ENCODE data around the gene NTM.
"Not testable (repeated sequence)": the region's sequence is repeated elsewhere in the genome, so short reads cannot be mapped to it uniquely, and the experiment has no call there.

Gene NTM

DNA sequence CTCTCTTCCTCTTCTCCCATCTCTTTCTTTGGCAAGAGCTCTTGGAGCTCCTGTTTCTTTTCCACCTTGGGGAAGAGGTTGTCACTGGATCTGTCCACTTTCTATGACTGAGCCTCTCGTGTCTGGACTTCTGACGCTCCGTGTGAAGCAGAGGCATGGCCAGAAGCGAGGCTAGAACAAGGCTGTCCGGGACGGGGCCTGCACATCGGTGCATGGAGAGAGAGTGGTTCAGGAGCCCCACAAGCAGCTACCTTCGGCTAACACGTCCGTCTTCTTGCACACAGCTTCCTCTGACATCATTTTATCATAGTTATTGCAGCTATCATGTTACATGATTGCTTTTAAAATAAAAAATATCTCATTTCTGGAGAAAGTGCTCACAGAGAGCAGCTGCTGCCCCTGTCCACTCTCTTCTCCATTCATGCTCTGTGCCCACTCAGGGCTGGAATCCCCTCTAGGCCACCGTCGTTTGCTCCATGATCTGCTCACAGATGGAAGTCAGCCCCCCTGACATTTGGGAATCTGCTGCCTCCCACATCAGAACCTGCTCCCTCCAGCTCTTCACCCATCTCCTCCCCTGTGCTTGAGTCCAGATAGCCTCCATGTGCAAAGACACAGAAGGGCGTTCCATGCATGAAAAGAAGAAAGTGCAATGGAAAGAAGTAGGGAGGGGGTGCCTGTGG is 308.4 kb downstream of the NTM start:
- in situ Hi-C loops (cut with MboI; ENCODE audit: low sequenced_read_pairs): no loop called here

- in situ Hi-C loops (cut with MboI; ENCODE audit: low sequenced_read_pairs): not testable (repeated sequence)
Observed at GRCh38 chr11:131680448-131680847, 310.0 kb downstream of the NTM start.

GRCh38 chr11:131681920-131682319 is 311.5 kb downstream of the NTM start:
- in situ Hi-C loops (cut with MboI; ENCODE audit: low sequenced_read_pairs): no loop called here

GRCh38 chr11:131682373-131683015 is 312.1 kb downstream of the NTM start:
- in situ Hi-C loops (cut with MboI; ENCODE audit: low sequenced_read_pairs): no loop called here

DNA sequence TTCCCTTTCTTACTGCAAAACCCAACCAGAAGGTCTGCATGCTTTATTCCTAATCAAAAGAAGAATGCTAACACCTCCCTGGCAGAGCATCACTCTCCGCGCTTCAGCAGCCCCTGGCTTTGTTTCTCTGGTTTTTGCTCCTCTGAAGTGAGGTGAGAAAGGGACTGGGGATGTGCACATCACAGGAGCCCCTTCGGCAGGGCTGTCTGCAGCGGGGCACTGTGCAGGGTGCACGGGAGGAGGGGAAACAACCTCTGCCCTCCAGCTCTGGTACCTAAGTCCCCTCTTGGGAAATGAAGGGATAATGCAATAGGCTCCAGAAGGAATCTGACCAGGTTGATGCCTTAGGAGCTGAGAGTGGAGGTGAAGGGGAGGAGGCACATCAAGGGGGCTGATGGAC is 312.7 kb downstream of the NTM start:
- in situ Hi-C loops (cut with MboI; ENCODE audit: low sequenced_read_pairs): no loop called here

DNA sequence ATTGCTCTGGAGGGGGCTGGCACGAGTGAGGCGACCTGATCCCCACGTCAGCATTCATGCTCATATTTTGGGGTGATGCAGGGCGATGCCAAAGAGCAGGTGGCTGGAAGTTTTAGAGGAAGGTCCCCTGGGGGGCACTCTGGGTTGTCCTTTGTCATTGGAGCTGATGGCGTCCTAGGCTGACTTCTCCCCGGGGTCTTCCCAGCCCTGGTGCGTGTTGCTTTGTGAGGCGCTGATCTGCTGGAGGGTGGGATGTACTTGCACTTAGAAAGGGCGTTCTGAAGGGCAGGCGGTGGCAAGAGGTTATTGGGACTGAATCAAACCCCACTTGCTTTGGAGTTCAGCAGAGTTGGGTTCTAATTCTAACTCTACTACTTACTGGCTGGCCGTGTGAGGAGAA is 313.3 kb downstream of the NTM start:
- in situ Hi-C loops (cut with MboI; ENCODE audit: low sequenced_read_pairs): no loop called here

- in situ Hi-C loops (cut with MboI; ENCODE audit: low sequenced_read_pairs): no loop called here
Observed at GRCh38 chr11:131684111-131685060, 314.0 kb downstream of the NTM start.

DNA sequence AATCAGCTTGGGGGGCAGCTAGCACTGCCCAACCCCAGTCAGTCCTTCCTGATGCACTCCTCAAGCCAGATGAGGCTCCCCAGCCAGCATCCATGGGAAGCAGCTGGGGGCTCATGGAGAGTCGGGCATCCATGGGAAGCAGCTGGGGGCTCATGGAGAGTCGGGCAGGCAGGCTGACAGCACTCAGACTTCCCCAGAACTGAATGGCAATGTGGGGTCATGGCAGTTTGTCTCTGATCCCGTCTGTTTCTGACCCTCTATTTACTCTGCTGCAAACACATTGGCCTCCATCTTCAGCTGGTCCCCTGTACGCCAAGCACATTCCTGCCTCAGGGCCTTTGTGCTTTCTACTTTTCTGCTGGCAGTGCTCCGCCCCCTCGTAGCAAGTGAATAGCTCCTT is 314.8 kb downstream of the NTM start:
- in situ Hi-C loops (cut with MboI; ENCODE audit: low sequenced_read_pairs): no loop called here

- in situ Hi-C loops (cut with MboI; ENCODE audit: low sequenced_read_pairs): no loop called here
Observed at GRCh38 chr11:131685906-131686305, 315.5 kb downstream of the NTM start.

- in situ Hi-C loops (cut with MboI; ENCODE audit: low sequenced_read_pairs): no loop called here
Observed at GRCh38 chr11:131686836-131687235, 316.4 kb downstream of the NTM start.

DNA sequence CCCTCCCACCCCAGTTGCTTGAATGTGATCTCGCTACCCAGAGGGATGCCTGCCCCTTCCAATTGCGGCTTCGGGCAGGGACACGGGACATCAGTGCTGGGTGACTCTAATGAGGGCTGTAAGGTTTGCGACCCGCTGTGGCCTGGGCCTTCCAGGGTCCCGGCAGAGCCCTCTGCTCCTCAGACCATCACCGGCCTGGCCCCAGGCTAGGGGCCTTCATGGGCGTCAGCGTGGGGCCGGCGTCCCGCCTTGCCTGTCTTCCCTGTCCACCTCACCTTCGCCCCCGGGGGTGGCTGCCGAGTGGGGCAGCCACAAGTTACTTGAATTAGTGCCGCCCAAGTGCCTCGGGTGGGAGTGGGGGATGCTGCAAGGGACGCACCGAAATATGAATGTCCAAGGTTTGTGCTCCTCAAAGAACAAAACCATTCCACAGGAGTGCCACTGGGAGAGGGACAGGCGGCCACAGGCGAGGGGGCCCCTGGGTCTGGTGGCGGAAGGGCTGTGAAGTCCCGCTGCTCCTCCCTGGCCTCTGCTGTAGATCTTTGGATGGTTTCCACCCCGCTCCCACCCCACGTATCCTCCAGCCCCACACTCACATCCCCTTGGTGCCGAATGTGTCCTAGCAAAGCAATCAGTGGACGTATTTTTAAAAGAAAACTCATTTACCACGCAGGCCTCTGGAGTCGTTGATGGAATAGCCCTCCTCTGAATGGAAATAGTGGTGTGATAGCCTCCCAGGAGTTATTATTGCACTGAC is 317.1 kb downstream of the NTM start:
- in situ Hi-C loops (cut with MboI; ENCODE audit: low sequenced_read_pairs): no loop called here

GRCh38 chr11:131688048-131688693 is 317.8 kb downstream of the NTM start:
- in situ Hi-C loops (cut with MboI; ENCODE audit: low sequenced_read_pairs): no loop called here

GRCh38 chr11:131689049-131689925 is 318.9 kb downstream of the NTM start:
- in situ Hi-C loops (cut with MboI; ENCODE audit: low sequenced_read_pairs): no loop called here

GRCh38 chr11:131690362-131690761 is 319.9 kb downstream of the NTM start:
- in situ Hi-C loops (cut with MboI; ENCODE audit: low sequenced_read_pairs): no loop called here

GRCh38 chr11:131690776-131691175 is 320.4 kb downstream of the NTM start:
- in situ Hi-C loops (cut with MboI; ENCODE audit: low sequenced_read_pairs): no loop called here

DNA sequence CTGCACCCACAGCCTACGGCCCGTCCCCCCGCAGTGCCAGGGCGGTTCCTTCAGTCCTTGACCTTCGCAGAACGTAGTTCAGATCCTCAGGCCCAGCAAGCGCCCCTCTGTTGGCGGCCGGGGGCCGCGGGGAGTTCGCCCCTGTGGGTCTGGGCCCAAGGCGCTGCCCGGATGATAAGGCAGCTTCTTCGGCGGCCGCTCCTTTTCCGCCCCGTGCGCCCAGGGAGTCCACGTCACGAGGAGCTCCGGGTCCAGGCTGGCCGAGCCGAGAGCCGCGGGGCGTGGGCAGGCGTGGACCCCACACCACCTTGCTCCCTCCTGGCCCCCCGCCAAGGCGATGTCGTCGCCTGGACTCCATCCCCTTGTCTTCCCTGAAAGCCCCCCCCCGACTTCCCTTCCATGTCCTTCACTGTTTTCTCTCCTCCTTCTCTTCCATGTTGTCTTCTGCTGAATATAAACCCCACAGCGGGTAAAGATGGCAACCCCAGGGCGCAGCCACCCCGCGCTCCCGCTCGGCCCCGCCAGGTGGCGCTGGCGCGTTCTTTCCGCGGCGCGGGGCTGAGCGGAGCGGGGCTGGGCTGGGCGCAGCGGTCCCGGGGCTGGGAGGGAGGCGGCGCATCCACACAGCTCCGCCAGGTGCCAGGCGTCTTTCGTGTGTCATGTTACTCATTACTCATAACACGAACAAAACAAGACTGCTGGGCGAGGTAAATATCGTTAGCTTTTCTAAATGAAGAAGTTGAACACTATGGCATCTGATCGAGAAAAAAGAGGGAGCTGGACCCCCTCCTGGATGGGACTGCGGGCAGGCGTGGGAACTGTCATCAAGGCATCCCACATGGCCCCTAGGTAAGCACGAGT is 321.0 kb downstream of the NTM start:
- in situ Hi-C loops (cut with MboI; ENCODE audit: low sequenced_read_pairs): no loop called here

GRCh38 chr11:131692151-131692550 is 321.7 kb downstream of the NTM start:
- in situ Hi-C loops (cut with MboI; ENCODE audit: low sequenced_read_pairs): no loop called here

DNA sequence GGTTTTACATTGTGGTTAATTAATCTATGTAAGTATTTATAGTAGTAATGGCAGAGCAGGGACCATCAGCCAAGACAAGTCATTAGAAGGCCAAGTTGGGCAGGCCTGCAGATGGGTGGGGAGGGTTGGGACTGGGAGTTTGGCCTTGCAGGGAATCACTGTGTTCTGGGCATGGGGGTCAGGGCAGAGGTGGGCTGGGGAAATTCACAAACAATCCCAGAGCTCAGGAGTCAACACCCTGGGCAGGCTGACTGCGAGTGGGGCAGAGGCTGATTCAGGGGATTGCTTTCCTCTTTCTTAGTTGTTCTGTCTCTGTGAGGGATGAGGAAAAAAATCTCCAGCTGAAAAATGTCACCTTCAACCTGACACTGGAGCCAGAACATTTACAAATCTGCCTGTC is 322.5 kb downstream of the NTM start:
- in situ Hi-C loops (cut with MboI; ENCODE audit: low sequenced_read_pairs): no loop called here

DNA sequence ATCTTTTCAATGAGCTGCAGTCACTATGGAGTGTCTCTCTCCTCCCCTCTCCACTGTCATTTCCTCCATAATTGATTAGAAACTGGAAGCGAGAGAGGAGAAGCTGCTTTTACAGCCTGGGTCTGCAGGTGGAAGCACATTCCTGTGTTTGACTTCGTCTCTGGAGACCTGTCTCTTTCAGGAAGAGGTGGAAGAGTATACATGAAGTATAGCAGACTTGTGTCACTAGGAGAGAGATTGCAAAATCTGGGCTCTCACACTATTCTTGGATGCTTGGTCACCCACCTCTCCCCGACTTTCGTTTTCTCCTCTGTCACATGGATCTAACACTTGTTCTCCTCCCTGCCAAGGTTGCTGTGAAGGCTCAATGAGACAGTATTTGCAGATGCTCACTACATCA is 323.3 kb downstream of the NTM start:
- in situ Hi-C loops (cut with MboI; ENCODE audit: low sequenced_read_pairs): no loop called here

Measured in HL-60/S4 (cell line).